ENCODE measurements around the gene NUCKS1. TPM values are rescaled to one million over a fixed set of nuclear protein-coding genes. Genes with fewer than 3 reads are reported as not detected.

NUCKS1 gene
- total and polyA plus RNA-seq, 2 donors (not counting 1 experiment from before 2014, with no cell fraction given): 98.1 to 137 TPM

DNA sequence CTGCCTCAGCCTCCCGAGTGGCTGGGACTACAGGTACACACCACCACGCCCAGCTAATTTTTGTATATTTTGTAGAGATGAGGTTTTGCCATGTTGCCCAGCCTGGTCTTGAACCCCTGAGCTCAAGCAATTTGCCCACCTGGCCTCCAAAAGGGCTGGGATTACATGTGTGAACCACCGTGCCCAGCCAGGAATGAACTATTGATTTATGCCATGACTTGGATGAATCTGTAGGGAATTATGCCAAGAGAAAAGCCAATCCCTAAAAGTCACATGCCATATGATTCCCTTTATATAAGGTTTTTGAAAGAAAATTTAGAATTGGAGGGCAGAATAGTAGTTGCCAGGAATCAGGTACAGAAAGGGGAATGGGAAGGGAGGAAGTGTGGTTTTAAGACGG, 50.6 kb downstream of the NUCKS1 start:
- TF ChIP-seq, protein P1, sequence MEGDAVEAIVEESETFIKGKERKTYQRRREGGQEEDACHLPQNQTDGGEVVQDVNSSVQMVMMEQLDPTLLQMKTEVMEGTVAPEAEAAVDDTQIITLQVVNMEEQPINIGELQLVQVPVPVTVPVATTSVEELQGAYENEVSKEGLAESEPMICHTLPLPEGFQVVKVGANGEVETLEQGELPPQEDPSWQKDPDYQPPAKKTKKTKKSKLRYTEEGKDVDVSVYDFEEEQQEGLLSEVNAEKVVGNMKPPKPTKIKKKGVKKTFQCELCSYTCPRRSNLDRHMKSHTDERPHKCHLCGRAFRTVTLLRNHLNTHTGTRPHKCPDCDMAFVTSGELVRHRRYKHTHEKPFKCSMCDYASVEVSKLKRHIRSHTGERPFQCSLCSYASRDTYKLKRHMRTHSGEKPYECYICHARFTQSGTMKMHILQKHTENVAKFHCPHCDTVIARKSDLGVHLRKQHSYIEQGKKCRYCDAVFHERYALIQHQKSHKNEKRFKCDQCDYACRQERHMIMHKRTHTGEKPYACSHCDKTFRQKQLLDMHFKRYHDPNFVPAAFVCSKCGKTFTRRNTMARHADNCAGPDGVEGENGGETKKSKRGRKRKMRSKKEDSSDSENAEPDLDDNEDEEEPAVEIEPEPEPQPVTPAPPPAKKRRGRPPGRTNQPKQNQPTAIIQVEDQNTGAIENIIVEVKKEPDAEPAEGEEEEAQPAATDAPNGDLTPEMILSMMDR (conservative IDR thresholded peaks at IDR 0.05 in 1 of 2, IDR thresholded peaks at IDR 0.05 in 1 of 2; ENCODE audit: low read depth in 1 of 2, low read length in 2 of 2): no peak
- no peak for TF ChIP-seq EZH2 (IDR thresholded peaks at IDR 0.05; ENCODE audit: low read length, missing control alignments)

DNA sequence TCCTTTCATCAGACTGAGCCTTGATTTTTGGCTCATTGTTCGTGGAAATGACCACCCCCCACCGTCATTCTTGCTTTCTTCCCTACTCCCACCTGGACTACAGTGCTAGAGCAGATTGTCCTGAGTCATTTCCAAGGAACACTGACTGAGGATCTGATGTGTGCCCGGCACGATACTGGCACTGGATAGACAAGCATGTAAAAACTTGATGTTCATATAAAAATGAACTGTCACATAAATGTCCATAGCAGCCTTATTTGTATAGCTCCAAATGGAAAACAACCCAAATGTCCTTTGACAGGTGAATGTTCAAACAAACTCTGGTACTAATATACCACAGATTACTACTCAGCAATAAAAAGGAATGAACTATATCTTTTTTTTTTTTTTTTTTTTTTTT, 51.1 kb downstream of the NUCKS1 start:
- Histone ChIP-seq H3K9ac (ENCODE audit: insufficient read depth, low read length) (no peak overlapping the region), H3K4me1 (ENCODE audit: control insufficient read depth, extremely low read depth, insufficient read depth, low read length) (no peaks in the 10 kb centered on the region), H3K79me2 (ENCODE audit: control insufficient read depth, insufficient read depth, low read length) (no peaks in the 10 kb centered on the region), H3K4me3 (replicated peaks in 1 of 4; ENCODE audit: control extremely low read depth in 1 of 4, insufficient read depth in 1 of 4, low read depth in 3 of 4, low read length in 4 of 4) (no peak overlapping the region), H4K20me1 (ENCODE audit: control insufficient read depth, extremely low read depth, insufficient read depth, low read length) (no peaks in the 10 kb centered on the region), H3K27ac (ENCODE audit: insufficient read depth, low read length) (no peak overlapping the region), H3K4me2 (ENCODE audit: extremely low read depth, insufficient read depth, low read length) (no peak overlapping the region), H2AFZ (ENCODE audit: low read length) (no peak overlapping the region), H3K27me3 (ENCODE audit: control insufficient read depth, insufficient read depth, low read length) (no peaks in the 10 kb centered on the region), H3K36me3 (ENCODE audit: control insufficient read depth, insufficient read depth, low read length) (peaks cover 7% of the 10 kb centered on the region), H3K9me3 (ENCODE audit: control insufficient read depth, insufficient read depth, low read depth, low read length) (no peaks in the 10 kb centered on the region)
- DNase-seq (ENCODE audit: low read depth in 2 of 2): no peak
- no peak for TF ChIP-seq EZH2 (IDR thresholded peaks at IDR 0.05; ENCODE audit: low read length, missing control alignments)
- TF ChIP-seq, protein P1 (conservative IDR thresholded peaks at IDR 0.05 in 1 of 2, IDR thresholded peaks at IDR 0.05 in 1 of 2; ENCODE audit: low read depth in 1 of 2, low read length in 2 of 2): no peak

More for the DNA sequence above, 50.6 kb downstream of the NUCKS1 start:
- H3K4me2 ChIP-seq (ENCODE audit: extremely low read depth, insufficient read depth, low read length): no peak overlapping the region
- no peaks in the 10 kb centered on the region for H4K20me1 ChIP-seq (ENCODE audit: control insufficient read depth, extremely low read depth, insufficient read depth, low read length)
- no peak overlapping the region for H3K9ac ChIP-seq (ENCODE audit: insufficient read depth, low read length)
- no peaks in the 10 kb centered on the region for H3K9me3 ChIP-seq (ENCODE audit: control insufficient read depth, insufficient read depth, low read depth, low read length)
- H3K4me1 ChIP-seq (ENCODE audit: control insufficient read depth, extremely low read depth, insufficient read depth, low read length): no peaks in the 10 kb centered on the region
- no peak overlapping the region for H3K4me3 ChIP-seq (replicated peaks in 1 of 4; ENCODE audit: control extremely low read depth in 1 of 4, insufficient read depth in 1 of 4, low read depth in 3 of 4, low read length in 4 of 4)
- no peaks in the 10 kb centered on the region for H3K79me2 ChIP-seq (ENCODE audit: control insufficient read depth, insufficient read depth, low read length)
- H3K27me3 ChIP-seq (ENCODE audit: control insufficient read depth, insufficient read depth, low read length): no peaks in the 10 kb centered on the region
- DNase-seq (ENCODE audit: low read depth in 2 of 2): no peak
- no peak overlapping the region for H3K27ac ChIP-seq (ENCODE audit: insufficient read depth, low read length)
- peaks cover 7% of the 10 kb centered on the region for H3K36me3 ChIP-seq (ENCODE audit: control insufficient read depth, insufficient read depth, low read length)
- no peak overlapping the region for H2AFZ ChIP-seq (ENCODE audit: low read length)

DNA sequence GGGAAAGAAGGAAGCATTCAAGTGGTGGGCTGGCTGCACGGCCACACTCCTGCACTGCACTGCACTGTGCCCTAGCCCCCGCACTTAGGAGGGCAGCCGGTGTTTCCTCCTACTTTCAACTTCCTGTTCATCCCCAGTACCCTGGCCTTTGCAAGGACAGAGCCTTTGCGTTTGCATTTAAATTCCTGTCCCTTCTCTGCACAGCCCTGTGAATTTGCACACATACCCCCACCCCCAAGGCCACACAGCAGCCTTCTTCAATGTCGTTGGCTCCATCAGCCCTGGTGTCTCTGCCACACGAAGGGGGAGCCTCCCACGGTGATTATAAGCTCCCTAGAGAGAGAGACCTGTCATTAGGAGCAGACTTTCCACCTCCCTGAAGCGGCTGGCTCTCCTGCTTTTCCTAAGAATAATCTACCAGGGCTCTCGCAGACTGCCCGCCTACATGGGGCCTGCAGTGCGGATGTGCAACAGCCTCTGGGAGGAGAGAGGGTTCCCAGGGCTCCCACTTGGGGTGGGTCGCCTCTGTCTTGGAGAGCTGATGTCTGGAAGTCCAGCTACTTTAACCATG, 56.5 kb downstream of the NUCKS1 start:
- Histone ChIP-seq H3K27me3 (ENCODE audit: control insufficient read depth, insufficient read depth, low read length) (no peaks in the 10 kb centered on the region), H3K36me3 (ENCODE audit: control insufficient read depth, insufficient read depth, low read length) (no peaks in the 10 kb centered on the region), H3K4me3 (replicated peaks in 1 of 4; ENCODE audit: control extremely low read depth in 1 of 4, insufficient read depth in 1 of 4, low read depth in 3 of 4, low read length in 4 of 4) (no peak overlapping the region), H3K4me2 (ENCODE audit: extremely low read depth, insufficient read depth, low read length) (no peak overlapping the region), H3K9ac (ENCODE audit: insufficient read depth, low read length) (no peak overlapping the region), H3K9me3 (ENCODE audit: control insufficient read depth, insufficient read depth, low read depth, low read length) (no peaks in the 10 kb centered on the region), H2AFZ (ENCODE audit: low read length) (no peak overlapping the region), H3K79me2 (ENCODE audit: control insufficient read depth, insufficient read depth, low read length) (no peaks in the 10 kb centered on the region), H4K20me1 (ENCODE audit: control insufficient read depth, extremely low read depth, insufficient read depth, low read length) (no peaks in the 10 kb centered on the region), H3K27ac (ENCODE audit: insufficient read depth, low read length) (no peak overlapping the region), H3K4me1 (ENCODE audit: control insufficient read depth, extremely low read depth, insufficient read depth, low read length) (no peaks in the 10 kb centered on the region)
- TF ChIP-seq, protein P1 (conservative IDR thresholded peaks at IDR 0.05 in 1 of 2, IDR thresholded peaks at IDR 0.05 in 1 of 2; ENCODE audit: low read depth in 1 of 2, low read length in 2 of 2): no peak
- no peak for TF ChIP-seq EZH2 (IDR thresholded peaks at IDR 0.05; ENCODE audit: low read length, missing control alignments)
- DNase-seq (ENCODE audit: low read depth in 2 of 2): no peak

All from fibroblast of lung (primary cell).